Prostate gland (tissue), 2 donors: Measurements from ENCODE around the gene NTNG1. TPM values are rescaled to one million over a fixed set of nuclear protein-coding genes. Genes with fewer than 3 reads are reported as not detected.

Experiments used
- DNase-seq: peaks from one replicate; pipeline ENCODE4 v3.0.0-alpha.2; 2019; ENCODE audit warnings: low spot score
- H3K27ac ChIP-seq, 2 donors: fragments of 200-600 bp; sonication (generic); 2 replicates each; pipeline ENCODE4 v1.5.1; 2017 to 2019
- H3K27me3 ChIP-seq: fragments of 200-600 bp; sonication (generic); replicated peaks from 2 replicates; pipeline ENCODE4 v1.5.1; 2019; ENCODE audit not compliant: insufficient read depth
- H3K36me3 ChIP-seq, 2 donors: fragments of 200-600 bp; sonication (generic); 1 replicate in 1 of 2; 2 replicates in 1 of 2; pipeline versions ENCODE4 v1.5.1 to v1.8.1; 2017 to 2019
- H3K4me1 ChIP-seq: fragments of 200-600 bp; sonication (generic); replicated peaks from 2 replicates; pipeline ENCODE4 v1.5.1; 2019
- H3K4me3 ChIP-seq, 2 donors: fragments of 200-600 bp; sonication (generic); 2 replicates each; pipeline ENCODE4 v1.5.1; 2017 to 2019
- H3K9me3 ChIP-seq: fragments of 200-600 bp; sonication (generic); 2 replicates; pipeline ENCODE4 v1.5.1; 2017
- POLR2A ChIP-seq: fragments of 450-650 bp; IDR thresholded peaks from one replicate; pipeline ENCODE4 v1.6.1; 2016; ENCODE audit warnings: antibody characterized with exemption, mild to moderate bottlenecking
- POLR2AphosphoS5 ChIP-seq: sonication (generic); formaldehyde crosslinking; IDR thresholded peaks from one replicate; pipeline ENCODE4 v1.6.1; 2017; ENCODE audit warnings: antibody characterized with exemption
- WGBS: methylation state at CpG from one replicate; pipeline ENCODE4 v1.1.5; 2018; 5-methylcytosine and 5-hydroxymethylcytosine counted together
- intact Hi-C: fragments of 100-400 bp; cut with DNase I; formaldehyde crosslinking; loops from one replicate; pipeline ENCODE4 v1.14.2; 2022
- total RNA-seq, 2 donors: library from RNA; depleted of rRNA; stranded (reverse); fragments of >200 nt; gene quantifications; one replicate each; pipeline ENCODE4 v1.1.0, GENCODE V29; 2016
- TF ChIP-seq, protein P1 (sequence below), 4 experiments: fragments of 200-600 bp in 2 of 4; fragments of 450-650 bp in 2 of 4; sonication (generic) in 2 of 4; IDR thresholded peaks; 1 replicate in 3 of 4; 2 replicates in 1 of 4; pipeline ENCODE4 v1.5.1; 2016 to 2019; ENCODE audit warnings: antibody characterized with exemption in 4 of 4, mild to moderate bottlenecking in 2 of 4, moderate library complexity in 2 of 4

The NTNG1 gene
- total RNA-seq, 2 donors from 2014 or later: 2.6 to 5.1 TPM

DNA sequence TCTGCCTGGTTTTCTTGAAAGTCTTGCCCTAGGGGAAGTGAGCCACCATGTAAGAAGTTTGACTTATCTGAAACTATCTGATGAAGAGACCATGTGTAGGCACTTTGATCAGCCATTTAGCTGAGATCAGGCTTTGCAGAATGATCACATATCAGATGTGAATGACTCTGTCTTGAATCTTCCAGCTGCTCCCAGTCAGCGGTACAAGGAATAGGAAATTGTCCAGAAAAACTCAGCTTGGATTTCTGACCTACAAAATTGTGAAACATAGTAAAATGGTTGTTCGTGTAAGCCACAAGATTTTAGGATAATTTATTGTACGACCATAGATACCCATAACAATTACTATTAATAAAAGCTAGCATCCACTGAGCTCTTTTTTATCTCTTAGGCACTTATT, 41.9 kb upstream of the NTNG1 start:
- DNase-seq: no peak
- no peaks in the 10 kb centered on the region for H3K36me3 ChIP-seq
- TF ChIP-seq, protein P1, sequence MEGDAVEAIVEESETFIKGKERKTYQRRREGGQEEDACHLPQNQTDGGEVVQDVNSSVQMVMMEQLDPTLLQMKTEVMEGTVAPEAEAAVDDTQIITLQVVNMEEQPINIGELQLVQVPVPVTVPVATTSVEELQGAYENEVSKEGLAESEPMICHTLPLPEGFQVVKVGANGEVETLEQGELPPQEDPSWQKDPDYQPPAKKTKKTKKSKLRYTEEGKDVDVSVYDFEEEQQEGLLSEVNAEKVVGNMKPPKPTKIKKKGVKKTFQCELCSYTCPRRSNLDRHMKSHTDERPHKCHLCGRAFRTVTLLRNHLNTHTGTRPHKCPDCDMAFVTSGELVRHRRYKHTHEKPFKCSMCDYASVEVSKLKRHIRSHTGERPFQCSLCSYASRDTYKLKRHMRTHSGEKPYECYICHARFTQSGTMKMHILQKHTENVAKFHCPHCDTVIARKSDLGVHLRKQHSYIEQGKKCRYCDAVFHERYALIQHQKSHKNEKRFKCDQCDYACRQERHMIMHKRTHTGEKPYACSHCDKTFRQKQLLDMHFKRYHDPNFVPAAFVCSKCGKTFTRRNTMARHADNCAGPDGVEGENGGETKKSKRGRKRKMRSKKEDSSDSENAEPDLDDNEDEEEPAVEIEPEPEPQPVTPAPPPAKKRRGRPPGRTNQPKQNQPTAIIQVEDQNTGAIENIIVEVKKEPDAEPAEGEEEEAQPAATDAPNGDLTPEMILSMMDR (IDR thresholded peaks at IDR 0.05): no peak
- TF ChIP-seq POLR2A (no peak), POLR2AphosphoS5 (no peak)
- 65% methylated on average over 3 of the region's 3 CpGs for WGBS
- H3K4me3 ChIP-seq: no peak overlapping the region
- H3K27me3 ChIP-seq: no peaks in the 10 kb centered on the region
- intact Hi-C loops: no loop called here
- no peaks in the 10 kb centered on the region for H3K4me1 ChIP-seq
- no peaks in the 10 kb centered on the region for H3K9me3 ChIP-seq
- no peak overlapping the region for H3K27ac ChIP-seq

DNA sequence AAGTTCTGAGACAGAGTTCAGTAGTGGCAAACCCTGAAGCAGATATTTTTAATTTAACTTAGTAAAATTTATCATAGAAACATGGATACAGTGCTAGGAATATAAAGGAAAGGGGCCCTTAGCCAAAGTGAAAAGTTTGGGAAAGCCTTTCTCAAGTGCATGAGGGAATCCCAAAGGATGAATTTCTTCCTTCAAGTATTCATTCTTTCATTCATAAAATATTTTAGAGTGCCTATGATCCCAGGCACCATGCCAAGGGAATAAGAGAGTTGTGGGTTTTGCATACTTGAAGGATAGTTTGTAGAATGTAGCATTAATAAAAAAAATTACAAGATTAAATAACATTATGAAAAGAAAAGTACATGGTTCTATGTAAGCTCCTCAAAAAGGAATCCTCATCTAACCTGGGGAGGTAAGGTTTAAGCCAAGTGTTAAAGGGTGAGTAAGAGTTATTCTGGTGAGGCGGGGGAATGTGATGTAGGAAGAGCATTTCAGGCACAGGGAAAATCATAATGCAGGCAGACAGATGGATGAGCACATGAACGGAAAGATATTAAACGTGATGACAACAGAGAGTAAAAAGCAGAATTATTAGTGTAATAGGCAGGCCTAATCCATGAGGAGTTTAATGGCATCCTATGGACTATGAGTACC, 40.4 kb upstream of the NTNG1 start:
- TF ChIP-seq, protein P1 (IDR thresholded peaks at IDR 0.05): no peak
- no peak for TF ChIP-seq POLR2A
- TF ChIP-seq POLR2AphosphoS5: no peak
- DNase-seq: no peak
- Histone ChIP-seq H3K4me1 (no peaks in the 10 kb centered on the region), H3K36me3 (no peaks in the 10 kb centered on the region), H3K9me3 (no peaks in the 10 kb centered on the region), H3K4me3 (no peak overlapping the region), H3K27me3 (no peaks in the 10 kb centered on the region), H3K27ac (no peak overlapping the region)
- intact Hi-C loops: no loop called here
- WGBS: 88% methylated on average over 3 of the region's 3 CpGs

DNA sequence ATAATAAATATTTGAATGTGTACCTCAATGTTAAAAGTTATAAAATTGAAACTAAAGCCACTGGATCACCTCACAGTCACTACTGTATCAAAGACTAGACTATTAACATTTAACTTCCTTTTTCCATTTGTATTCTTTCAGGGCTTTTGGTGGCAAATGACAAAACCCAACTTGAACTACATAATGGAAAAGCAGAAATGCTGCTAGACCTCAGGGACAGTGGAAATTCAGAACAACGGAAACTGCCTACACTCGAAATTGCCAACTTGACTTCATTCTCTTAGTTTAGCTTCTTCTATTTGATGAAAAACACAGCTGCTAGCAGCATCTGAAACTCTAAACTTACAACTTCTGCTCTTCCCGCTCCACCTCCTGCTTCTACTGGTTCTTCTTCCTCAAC, 34.9 kb upstream of the NTNG1 start:
- H3K4me1 ChIP-seq: no peaks in the 10 kb centered on the region
- no peaks in the 10 kb centered on the region for H3K9me3 ChIP-seq
- TF ChIP-seq, protein P1 (IDR thresholded peaks at IDR 0.05): no peak
- TF ChIP-seq POLR2A: no peak
- no peak for TF ChIP-seq POLR2AphosphoS5
- H3K4me3 ChIP-seq: no peak overlapping the region
- no peak overlapping the region for H3K27ac ChIP-seq
- DNase-seq: no peak
- WGBS: 91% methylated on average over 3 of the region's 3 CpGs
- H3K36me3 ChIP-seq: no peaks in the 10 kb centered on the region
- H3K27me3 ChIP-seq: no peaks in the 10 kb centered on the region
- intact Hi-C loops: no loop called here

DNA sequence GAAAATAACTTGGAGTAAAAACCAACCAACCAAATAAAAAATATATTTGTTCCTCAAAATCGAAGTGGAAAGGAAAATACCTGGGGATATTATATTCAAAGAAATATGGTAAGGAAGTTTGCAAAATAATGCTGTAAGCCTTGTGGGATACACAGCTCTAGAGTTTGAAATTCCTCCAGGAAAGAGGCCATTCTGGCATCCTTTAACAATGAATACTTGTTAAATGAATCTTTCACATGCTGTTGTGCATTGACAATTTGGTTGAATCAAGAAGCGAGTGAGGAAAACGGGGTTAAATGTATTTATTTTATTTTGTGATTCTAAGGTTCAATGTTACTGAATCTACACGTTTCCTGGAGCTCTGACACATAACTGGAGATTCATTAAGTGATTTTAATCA, 30.5 kb upstream of the NTNG1 start:
- H3K36me3 ChIP-seq: no peaks in the 10 kb centered on the region
- intact Hi-C loops: no loop called here
- no peak for DNase-seq
- no peaks in the 10 kb centered on the region for H3K27me3 ChIP-seq
- no peak overlapping the region for H3K27ac ChIP-seq
- no peak overlapping the region for H3K4me3 ChIP-seq
- no peaks in the 10 kb centered on the region for H3K4me1 ChIP-seq
- WGBS: 48% methylated on average over 4 of the region's 4 CpGs
- TF ChIP-seq POLR2AphosphoS5 (no peak), POLR2A (no peak)
- TF ChIP-seq, protein P1 (IDR thresholded peaks at IDR 0.05): no peak
- no peaks in the 10 kb centered on the region for H3K9me3 ChIP-seq

DNA sequence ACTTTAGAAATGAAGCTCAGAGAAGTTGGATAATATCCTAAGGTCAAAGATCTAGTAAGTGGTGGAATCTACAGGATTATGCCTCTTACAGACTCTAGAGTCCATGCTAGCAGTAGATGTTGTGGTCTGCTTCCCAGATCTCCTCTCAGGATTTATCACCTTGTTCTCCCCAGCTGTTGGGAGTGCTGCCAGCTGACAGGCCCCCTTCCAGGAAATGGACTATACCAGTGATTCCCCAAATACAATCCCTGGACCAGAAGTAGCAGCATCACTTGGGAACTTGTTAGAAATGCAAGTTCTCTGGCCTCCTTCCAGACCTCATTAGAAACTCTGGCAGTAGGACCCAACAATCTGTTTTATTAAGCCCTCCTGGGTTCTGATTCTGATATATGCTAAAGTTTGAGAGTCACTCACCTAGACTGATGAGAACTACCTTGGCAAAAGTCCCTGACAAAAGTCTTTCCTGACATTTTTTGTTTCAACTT, 24.5 kb upstream of the NTNG1 start:
- H3K4me3 ChIP-seq: no peak overlapping the region
- no peaks in the 10 kb centered on the region for H3K27me3 ChIP-seq
- intact Hi-C loops: no loop called here
- DNase-seq: no peak
- H3K36me3 ChIP-seq: no peaks in the 10 kb centered on the region
- H3K4me1 ChIP-seq: no peaks in the 10 kb centered on the region
- TF ChIP-seq POLR2AphosphoS5 (no peak), POLR2A (no peak)
- TF ChIP-seq, protein P1 (IDR thresholded peaks at IDR 0.05): no peak
- H3K27ac ChIP-seq: no peak overlapping the region
- no peaks in the 10 kb centered on the region for H3K9me3 ChIP-seq
